Gastroesophageal sphincter (tissue), 4 donors: ENCODE data around the gene MFAP1. TPM values are rescaled to one million over a fixed set of nuclear protein-coding genes. Genes with fewer than 3 reads are reported as not detected.
"Not testable (repeated sequence)": the region's sequence is repeated elsewhere in the genome, so short reads cannot be mapped to it uniquely, and the experiment has no call there.

Experiments
- ATAC-seq: fragments of 150-250 bp; one replicate; pipeline ENCODE4 v1.9.1; 2016; ENCODE audit warnings: mild to moderate bottlenecking, moderate library complexity
- H3K27ac ChIP-seq, 4 donors: fragments of 200-600 bp; sonication (generic) in 3 of 4; 1 replicate in 3 of 4; 2 replicates in 1 of 4; pipeline ENCODE4 v1.5.1; 2016 to 2019
- H3K27me3 ChIP-seq: fragments of 200-600 bp; sonication (generic); one replicate; pipeline ENCODE4 v1.5.1; 2019
- H3K36me3 ChIP-seq, 2 donors: fragments of 200-600 bp; sonication (generic); one replicate each; pipeline ENCODE4 v1.5.1; 2019; ENCODE audit warnings: control low read depth in 1 of 2
- H3K4me1 ChIP-seq, 3 donors: fragments of 200-600 bp; sonication (generic); 1 replicate in 2 of 3; 2 replicates in 1 of 3; pipeline ENCODE4 v1.5.1; 2016 to 2019; ENCODE audit warnings: control low read depth in 2 of 3
- H3K4me3 ChIP-seq, 2 donors: fragments of 200-600 bp; sonication (generic); one replicate each; pipeline ENCODE4 v1.5.1; 2019; ENCODE audit warnings: mild to moderate bottlenecking in 1 of 2, moderate library complexity in 1 of 2
- H3K9me3 ChIP-seq, 3 donors: fragments of 200-600 bp; sonication (generic); one replicate each; pipeline ENCODE4 v1.5.1; 2017 to 2019; ENCODE audit warnings: control low read depth in 2 of 3
- EP300 ChIP-seq: sonication (generic); formaldehyde crosslinking; IDR thresholded peaks from one replicate; pipeline ENCODE4 v1.6.1; 2017; ENCODE audit warnings: antibody characterized with exemption, mild to moderate bottlenecking
- POLR2A ChIP-seq, 2 donors: fragments of 450-650 bp; IDR thresholded peaks; one replicate each; pipeline ENCODE4 v1.6.1; 2017; ENCODE audit warnings: antibody characterized with exemption in 2 of 2, mild to moderate bottlenecking in 2 of 2, moderate library complexity in 1 of 2
- POLR2AphosphoS5 ChIP-seq: sonication (generic); formaldehyde crosslinking; IDR thresholded peaks from one replicate; pipeline ENCODE4 v1.6.1; 2017; ENCODE audit warnings: antibody characterized with exemption
- WGBS, 2 donors: methylation state at CpG; one replicate each; pipeline ENCODE4 v1.1.5; 2018; ENCODE audit warnings: low coverage in 1 of 2; 5-methylcytosine and 5-hydroxymethylcytosine counted together
- total RNA-seq, 4 donors: library from RNA; depleted of rRNA; stranded (reverse); fragments of >200 nt; gene quantifications; one replicate each; pipeline ENCODE4 v1.1.0, GENCODE V29; 2016
- TF ChIP-seq, protein P1 (sequence below), 4 experiments: fragments of 200-600 bp in 2 of 4; fragments of 450-650 bp in 2 of 4; sonication (generic) in 1 of 4; IDR thresholded peaks; one replicate each; pipeline ENCODE4 v1.5.1; 2017 to 2019; ENCODE audit warnings: antibody characterized with exemption in 4 of 4, mild to moderate bottlenecking in 2 of 4, moderate library complexity in 2 of 4

The MFAP1 gene
- total RNA-seq, 4 donors from 2014 or later: 16.5 to 27.2 (median 19.7) TPM

DNA sequence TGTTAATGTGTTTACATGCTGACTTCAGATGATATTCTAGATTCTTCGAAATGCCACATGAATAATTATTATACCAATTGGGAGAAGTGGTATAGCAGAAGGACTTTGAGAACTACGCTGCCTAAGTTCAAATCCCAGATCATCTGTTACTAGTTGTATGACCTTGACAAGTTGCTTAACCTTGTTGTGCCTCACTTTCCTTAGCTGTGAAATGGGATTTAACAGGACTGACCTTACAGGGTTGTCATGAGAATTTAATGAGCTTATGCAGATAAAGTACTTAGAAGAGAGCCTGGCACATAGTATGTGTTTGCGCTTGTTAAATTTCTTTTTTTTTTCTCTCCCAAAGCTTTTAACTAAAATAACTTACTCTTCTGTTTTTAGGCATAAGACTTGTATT is 26.8 kb upstream of the MFAP1 start:
- no peak overlapping the region for H3K4me3 ChIP-seq
- 90 to 100% methylated on average over 2 to 3 of the region's 3 CpGs for WGBS, 2 donors

DNA sequence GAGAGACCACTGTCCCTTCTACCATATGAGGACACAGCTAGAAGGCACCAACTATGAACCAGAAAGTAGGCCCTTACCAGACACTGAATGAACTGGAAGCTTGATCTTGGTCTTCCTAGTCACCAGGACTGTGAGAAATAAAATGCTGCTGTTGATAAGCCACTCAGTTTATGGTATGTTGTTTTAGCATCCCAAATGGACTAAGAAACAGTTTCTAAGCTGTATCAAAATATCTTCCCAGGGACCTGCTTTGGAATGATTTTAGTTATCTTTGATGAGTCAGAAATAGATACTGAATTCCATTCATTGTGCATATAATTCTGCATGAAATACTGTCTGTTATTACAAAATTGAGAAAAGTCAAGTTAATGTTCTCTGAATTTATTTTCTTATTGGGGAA is 20.9 kb upstream of the MFAP1 start:
- H3K4me3 ChIP-seq: no peak overlapping the region
- TF ChIP-seq POLR2A (IDR thresholded peaks at IDR 0.05) (no peak), EP300 (no peak), POLR2AphosphoS5 (no peak)
- TF ChIP-seq, protein P1, sequence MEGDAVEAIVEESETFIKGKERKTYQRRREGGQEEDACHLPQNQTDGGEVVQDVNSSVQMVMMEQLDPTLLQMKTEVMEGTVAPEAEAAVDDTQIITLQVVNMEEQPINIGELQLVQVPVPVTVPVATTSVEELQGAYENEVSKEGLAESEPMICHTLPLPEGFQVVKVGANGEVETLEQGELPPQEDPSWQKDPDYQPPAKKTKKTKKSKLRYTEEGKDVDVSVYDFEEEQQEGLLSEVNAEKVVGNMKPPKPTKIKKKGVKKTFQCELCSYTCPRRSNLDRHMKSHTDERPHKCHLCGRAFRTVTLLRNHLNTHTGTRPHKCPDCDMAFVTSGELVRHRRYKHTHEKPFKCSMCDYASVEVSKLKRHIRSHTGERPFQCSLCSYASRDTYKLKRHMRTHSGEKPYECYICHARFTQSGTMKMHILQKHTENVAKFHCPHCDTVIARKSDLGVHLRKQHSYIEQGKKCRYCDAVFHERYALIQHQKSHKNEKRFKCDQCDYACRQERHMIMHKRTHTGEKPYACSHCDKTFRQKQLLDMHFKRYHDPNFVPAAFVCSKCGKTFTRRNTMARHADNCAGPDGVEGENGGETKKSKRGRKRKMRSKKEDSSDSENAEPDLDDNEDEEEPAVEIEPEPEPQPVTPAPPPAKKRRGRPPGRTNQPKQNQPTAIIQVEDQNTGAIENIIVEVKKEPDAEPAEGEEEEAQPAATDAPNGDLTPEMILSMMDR (IDR thresholded peaks at IDR 0.05): no peak
- no peak for ATAC-seq
- no peak overlapping the region for H3K27ac ChIP-seq
- H3K36me3 ChIP-seq: peaks cover 0 to 73% of the 10 kb centered on the region in 2 donors
- H3K27me3 ChIP-seq: no peaks in the 10 kb centered on the region
- no peaks in the 10 kb centered on the region for H3K4me1 ChIP-seq
- H3K9me3 ChIP-seq: no peaks in the 10 kb centered on the region

More for the DNA sequence above, 26.8 kb upstream of the MFAP1 start:
- no peak for ATAC-seq
- Histone ChIP-seq H3K9me3 (no peaks in the 10 kb centered on the region), H3K27ac (no peak overlapping the region), H3K27me3 (no peaks in the 10 kb centered on the region), H3K4me1 (no peaks in the 10 kb centered on the region), H3K36me3 (peaks cover 0 to 63% of the 10 kb centered on the region in 2 donors)
- TF ChIP-seq POLR2A (IDR thresholded peaks at IDR 0.05): no peak
- no peak for TF ChIP-seq POLR2AphosphoS5
- TF ChIP-seq EP300: no peak
- TF ChIP-seq, protein P1 (IDR thresholded peaks at IDR 0.05): no peak

DNA sequence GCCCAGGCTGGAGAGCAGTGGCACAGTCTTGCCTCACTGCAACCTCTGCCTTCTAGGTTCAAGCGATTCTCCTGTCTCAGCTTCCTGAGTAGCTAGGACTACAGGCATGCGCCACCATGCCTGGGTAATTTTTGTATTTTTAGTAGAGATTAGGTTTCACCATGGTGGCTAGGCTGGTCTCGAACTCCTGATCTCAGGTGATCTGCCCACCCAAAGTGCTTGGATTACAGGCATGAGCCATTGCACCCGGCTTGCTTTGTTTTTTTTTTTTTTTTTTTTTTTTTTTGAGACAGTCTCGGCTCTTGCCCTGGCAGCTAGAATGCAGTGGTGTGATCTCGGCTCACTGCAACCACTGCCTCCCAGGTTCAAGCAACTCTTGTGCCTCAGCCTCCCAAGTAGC is 8.0 kb upstream of the MFAP1 start:
- WGBS, 2 donors: 92 to 100% methylated on average over 2 to 3 of the region's 6 CpGs
- not testable (repeated sequence) for H3K9me3 ChIP-seq, H3K27me3 ChIP-seq, ATAC-seq, H3K4me1 ChIP-seq, H3K4me3 ChIP-seq, H3K27ac ChIP-seq
- H3K36me3 ChIP-seq: peaks cover 0 to 29% of the 10 kb centered on the region in 2 donors

DNA sequence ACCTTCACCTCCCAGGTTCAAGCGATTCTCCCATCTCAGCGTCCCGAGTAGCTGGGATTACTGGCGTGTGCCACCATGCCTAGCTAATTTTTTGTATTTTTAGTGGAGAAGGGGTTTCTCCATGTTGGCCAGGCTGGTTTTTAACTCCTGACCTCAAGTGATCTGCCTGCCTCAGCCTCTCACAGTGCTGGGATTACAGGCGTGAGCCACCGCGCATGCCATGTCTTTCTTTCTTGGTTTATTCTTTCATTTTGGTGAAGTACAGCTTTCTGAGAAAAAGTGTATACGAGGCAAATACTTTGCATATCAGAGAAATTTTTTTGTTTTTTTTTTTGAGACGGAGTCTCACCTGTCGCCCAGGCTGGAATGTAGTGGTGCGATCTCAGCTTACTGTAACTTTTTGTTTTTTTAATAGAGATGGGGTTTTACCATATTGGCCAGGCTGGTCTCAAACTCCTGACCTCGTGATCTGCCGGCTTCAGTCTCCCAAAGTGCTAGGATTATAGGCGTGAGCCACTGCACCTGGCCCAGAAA is 7.1 kb upstream of the MFAP1 start:
- not testable (repeated sequence) for ATAC-seq, H3K27me3 ChIP-seq, H3K27ac ChIP-seq, H3K9me3 ChIP-seq, H3K4me3 ChIP-seq
- H3K36me3 ChIP-seq: peaks cover 0 to 20% of the 10 kb centered on the region in 2 donors
- 87 to 90% methylated on average over 6 to 12 of the region's 14 CpGs for WGBS, 2 donors
- H3K4me1 ChIP-seq: peaks cover 0 to 17% (median 0%) of the 10 kb centered on the region in 3 donors

DNA sequence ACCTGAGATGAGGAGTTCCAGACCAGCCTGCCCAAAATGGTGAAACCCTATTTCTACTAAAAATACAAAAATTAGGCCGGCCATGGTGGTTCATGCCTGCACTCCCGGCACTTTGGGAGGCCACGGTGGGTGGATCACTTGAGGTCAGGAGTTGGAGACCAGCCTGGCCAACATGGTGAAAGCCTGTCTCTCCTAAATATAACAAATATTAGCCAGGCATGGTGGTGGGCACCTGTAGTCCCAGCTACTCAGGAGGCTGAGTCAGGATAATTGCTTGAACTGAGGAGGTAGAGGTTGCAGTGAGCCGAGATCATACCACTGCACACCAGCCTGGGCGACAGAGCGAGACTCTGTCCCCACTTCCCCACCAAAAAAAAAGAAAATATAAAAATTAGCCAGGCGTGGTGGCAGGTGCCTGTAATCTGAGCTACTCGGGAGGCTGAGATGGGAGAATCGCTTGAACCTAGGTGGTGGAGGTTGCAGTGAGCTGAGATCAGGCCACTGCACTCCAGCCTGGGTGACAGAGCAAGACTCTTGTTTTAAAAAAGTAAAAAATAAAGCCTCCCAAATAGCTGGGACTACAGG is 6.3 kb upstream of the MFAP1 start:
- H3K27ac ChIP-seq, H3K9me3 ChIP-seq, H3K27me3 ChIP-seq, ATAC-seq, H3K4me3 ChIP-seq: not testable (repeated sequence)
- Histone ChIP-seq H3K4me1 (peaks cover 0 to 24% (median 4%) of the 10 kb centered on the region in 3 donors), H3K36me3 (peaks cover 0 to 12% of the 10 kb centered on the region in 2 donors)
- 90 to 93% methylated on average over 3 to 7 of the region's 9 CpGs for WGBS, 2 donors

DNA sequence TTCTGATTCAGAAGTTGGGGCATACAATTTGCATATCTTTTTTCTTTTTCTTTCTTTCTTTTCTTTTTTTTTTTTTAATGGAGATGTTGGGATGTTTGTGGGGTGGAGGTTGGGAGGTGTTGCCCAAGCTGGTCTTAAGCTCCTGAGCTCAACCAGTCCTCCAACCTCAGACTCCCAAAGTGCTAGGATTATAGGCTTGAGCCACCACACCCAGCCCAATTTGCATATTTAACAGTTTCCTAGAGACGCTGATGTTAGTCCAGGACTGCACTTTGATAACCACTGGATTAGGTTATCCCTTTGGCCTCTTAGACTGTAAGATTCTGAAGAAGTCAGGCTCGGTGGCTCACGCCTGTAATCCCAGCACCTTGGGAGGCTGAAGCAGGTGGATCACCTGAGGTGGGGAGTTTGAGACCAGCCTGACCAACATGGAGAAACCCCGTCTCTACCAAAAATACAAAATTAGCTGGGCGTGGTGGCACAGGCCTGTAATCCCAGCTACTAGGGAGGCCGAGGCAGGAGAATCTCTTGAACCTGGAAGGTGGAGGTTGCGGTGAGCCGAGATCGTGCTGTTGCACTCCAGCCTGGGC is 5.6 kb upstream of the MFAP1 start:
- H3K27ac ChIP-seq, H3K36me3 ChIP-seq, ATAC-seq, H3K9me3 ChIP-seq, H3K4me3 ChIP-seq, H3K27me3 ChIP-seq: not testable (repeated sequence)
- WGBS, 2 donors: 100% methylated on average over 3 of the region's 9 CpGs; no CpG with 5 or more reads in 1 of the 2 donors
- H3K4me1 ChIP-seq: peaks cover 0 to 27% (median 4%) of the 10 kb centered on the region in 3 donors

DNA sequence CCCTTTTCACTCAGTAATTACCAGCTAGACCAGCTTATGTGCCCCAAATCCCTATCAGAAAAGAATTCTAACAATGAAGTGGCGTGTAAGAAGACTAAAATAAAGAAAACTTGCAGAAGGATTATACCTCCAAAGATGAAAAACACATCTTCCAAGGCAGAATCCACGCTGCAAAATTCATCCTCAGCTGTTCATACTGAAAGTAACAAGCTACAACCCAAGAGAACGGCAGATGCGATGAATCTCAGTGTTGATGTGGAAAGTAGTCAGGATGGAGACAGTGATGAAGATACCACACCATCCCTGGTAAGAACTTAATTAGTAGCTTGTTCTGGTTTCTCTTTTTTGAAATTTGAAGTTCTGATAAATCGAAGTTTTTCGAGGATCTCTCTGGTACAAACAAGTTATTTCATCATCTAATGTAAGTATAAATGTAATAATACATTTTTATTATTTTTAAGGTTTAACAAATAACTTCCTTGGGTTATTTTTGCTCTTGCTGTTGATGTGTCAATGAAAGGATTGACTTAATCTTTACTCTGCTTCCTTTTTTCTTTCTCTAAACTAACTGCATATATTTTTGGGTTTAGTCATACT is 3.7 kb upstream of the MFAP1 start:
- WGBS, 2 donors: 42 to 47% methylated on average over 6 of the region's 6 CpGs
- peak overlapping the region in 3 of 4 donors; percentile 82 to 84 (median 84) for H3K27ac ChIP-seq

More for the DNA sequence above, 3.7 kb upstream of the MFAP1 start:
- Histone ChIP-seq H3K36me3 (no peaks in the 10 kb centered on the region), H3K4me3 (no peak overlapping the region), H3K27me3 (no peaks in the 10 kb centered on the region), H3K9me3 (no peaks in the 10 kb centered on the region), H3K4me1 (peaks cover 4 to 39% (median 10%) of the 10 kb centered on the region in 3 donors)
- TF ChIP-seq POLR2A (IDR thresholded peaks at IDR 0.05) (no peak), POLR2AphosphoS5 (no peak), EP300 (no peak)
- TF ChIP-seq, protein P1 (IDR thresholded peaks at IDR 0.05): no peak
- no peak for ATAC-seq
